Neuronal stem cell (in vitro differentiated cells): ENCODE measurements around the gene CACUL1.

Experiments used
- DNase-seq: peaks from one replicate; pipeline ENCODE4 v3.0.0-alpha.2; 2013; ENCODE audit warnings: low spot score
- H2AFZ ChIP-seq: one replicate; pipeline ENCODE4 v1.6.1; 2013; ENCODE audit warnings: mild to moderate bottlenecking, low read length, inconsistent platforms
- H2AK5ac ChIP-seq: 2 replicates; pipeline ENCODE4 v1.6.1; 2013; ENCODE audit warnings: low read depth, mild to moderate bottlenecking, inconsistent platforms, low read length, moderate library complexity, mixed read lengths
- H2BK120ac ChIP-seq: 2 replicates; pipeline ENCODE4 v1.6.1; 2013; ENCODE audit warnings: low read depth, mild to moderate bottlenecking, inconsistent platforms, low read length, moderate library complexity, mixed read lengths
- H2BK12ac ChIP-seq: one replicate; pipeline ENCODE4 v1.6.1; 2013; ENCODE audit warnings: low read length, inconsistent platforms
- H2BK15ac ChIP-seq: 2 replicates; pipeline ENCODE4 v1.6.1; 2013; ENCODE audit warnings: mild to moderate bottlenecking, low read length, inconsistent platforms, mixed read lengths
- H2BK5ac ChIP-seq: one replicate; pipeline ENCODE4 v1.6.1; 2013; ENCODE audit warnings: inconsistent platforms, mild to moderate bottlenecking, low read length, moderate library complexity
- H3K14ac ChIP-seq: one replicate; pipeline ENCODE4 v1.6.1; 2013; ENCODE audit warnings: low read length, inconsistent platforms
- H3K18ac ChIP-seq: 2 replicates; pipeline ENCODE4 v1.6.1; 2013; ENCODE audit warnings: low read length, inconsistent platforms
- H3K23ac ChIP-seq: 2 replicates; pipeline ENCODE4 v1.6.1; 2013; ENCODE audit warnings: low read depth, mild to moderate bottlenecking, mixed read lengths, low read length, inconsistent platforms; ENCODE audit not compliant: poor library complexity
- H3K27ac ChIP-seq: replicated peaks from 3 replicates; pipeline ENCODE4 v1.5.1; 2013; ENCODE audit warnings: low read length, inconsistent platforms
- H3K27me3 ChIP-seq, 3 experiments: 2 replicates each; pipeline ENCODE4 v1.6.1; 2013; ENCODE audit warnings: low read length in 3 of 3, mild to moderate bottlenecking in 2 of 3, inconsistent platforms in 1 of 3, low read depth in 1 of 3, mixed read lengths in 1 of 3, moderate library complexity in 1 of 3; ENCODE audit not compliant: control insufficient read depth in 3 of 3, insufficient read depth in 3 of 3
- H3K36me3 ChIP-seq, 2 donors: replicated peaks in 1 of 2; 2 replicates each; pipeline ENCODE4 v1.6.1; 2013; ENCODE audit warnings: low read length in 2 of 2; ENCODE audit not compliant: control insufficient read depth in 2 of 2, insufficient read depth in 2 of 2
- H3K4ac ChIP-seq: 2 replicates; pipeline ENCODE4 v1.6.1; 2013; ENCODE audit warnings: inconsistent platforms, mild to moderate bottlenecking, low read length, moderate library complexity
- H3K4me1 ChIP-seq, 2 donors: 1 replicate in 1 of 2; 2 replicates in 1 of 2; pipeline ENCODE4 v1.6.1; 2013; ENCODE audit warnings: low read length in 2 of 2, low read depth in 1 of 2; ENCODE audit not compliant: control insufficient read depth in 2 of 2, insufficient read depth in 1 of 2
- H3K4me2 ChIP-seq: one replicate; pipeline ENCODE4 v1.6.1; 2013; ENCODE audit warnings: mild to moderate bottlenecking, low read length, inconsistent platforms; ENCODE audit not compliant: insufficient read depth, poor library complexity, severe bottlenecking
- H3K4me3 ChIP-seq, 2 donors: 2 replicates each; pipeline ENCODE4 v1.5.1; 2013; ENCODE audit warnings: low read length in 2 of 2, mild to moderate bottlenecking in 2 of 2, inconsistent platforms in 1 of 2, moderate library complexity in 1 of 2
- H3K79me1 ChIP-seq: one replicate; pipeline ENCODE4 v1.6.1; 2013; ENCODE audit warnings: low read depth, mild to moderate bottlenecking, inconsistent platforms, low read length, moderate library complexity
- H3K9ac ChIP-seq: one replicate; pipeline ENCODE4 v1.6.1; 2013; ENCODE audit warnings: mild to moderate bottlenecking, low read depth, low read length, inconsistent platforms; ENCODE audit not compliant: poor library complexity
- H3K9me3 ChIP-seq, 2 donors: replicated peaks in 1 of 2; 2 replicates each; pipeline versions ENCODE3 to v1.6.1; 2013; ENCODE audit warnings: low read length in 2 of 2, mild to moderate bottlenecking in 2 of 2, inconsistent platforms in 1 of 2, low read depth in 1 of 2, mixed read lengths in 1 of 2, moderate library complexity in 1 of 2; ENCODE audit not compliant: control insufficient read depth in 2 of 2, insufficient read depth in 1 of 2
- H4K8ac ChIP-seq: one replicate; pipeline ENCODE4 v1.6.1; 2013; ENCODE audit warnings: low read depth, mild to moderate bottlenecking, inconsistent platforms, low read length, moderate library complexity
- H4K91ac ChIP-seq: one replicate; pipeline ENCODE4 v1.6.1; 2013; ENCODE audit warnings: low read length, low read depth, mild to moderate bottlenecking, inconsistent platforms; ENCODE audit not compliant: poor library complexity
- WGBS, 2 donors: extraction: QIAGEN DNeasy Blood & Tissue Kit; methylation state at CpG; one replicate each; pipeline ENCODE4 v1.1.7; 2013; ENCODE audit warnings: missing lambda C conversion rate in 2 of 2, mixed read lengths in 1 of 2; ENCODE audit not compliant: insufficient read length in 2 of 2, insufficient replicate concordance in 1 of 2; ENCODE audit errors: extremely low coverage in 2 of 2; 5-methylcytosine and 5-hydroxymethylcytosine counted together

Gene CACUL1

DNA sequence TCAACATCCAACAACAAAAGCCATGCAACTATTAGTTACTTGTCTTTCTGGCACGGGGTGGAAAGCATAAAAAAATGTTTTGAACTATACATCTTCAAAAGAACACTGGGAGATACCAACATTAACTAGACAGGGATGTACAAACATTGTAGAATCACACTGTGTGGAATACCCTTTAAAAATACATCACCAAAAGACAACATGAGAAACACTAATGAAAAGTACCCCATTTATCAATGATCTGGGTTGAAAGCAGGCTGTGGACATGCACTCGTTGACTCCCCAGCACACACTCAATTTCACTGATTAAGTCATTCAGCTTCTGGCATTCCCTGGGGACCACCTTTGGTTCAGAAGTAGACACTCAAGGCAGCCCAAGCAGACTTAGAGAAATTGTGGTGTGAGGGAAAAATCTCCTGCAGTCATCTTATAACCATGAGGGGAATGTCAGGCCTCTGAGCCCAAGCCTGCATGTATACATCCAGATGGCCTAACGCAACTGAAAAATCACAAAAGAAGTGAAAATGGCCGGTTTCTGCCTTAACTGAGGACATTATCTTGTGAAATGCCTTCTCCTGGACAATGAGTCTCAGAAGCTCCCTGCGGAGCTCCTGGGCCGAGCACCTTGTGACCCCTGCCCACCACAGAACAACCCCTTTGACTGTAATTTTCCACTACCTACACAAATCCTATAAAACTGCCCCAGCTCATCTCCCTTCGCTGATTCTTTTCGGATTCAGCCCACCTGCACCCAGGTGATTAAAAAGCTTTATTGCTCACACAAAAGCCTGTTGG lies 53.0 kb downstream of the CACUL1 start:
- DNase-seq, result no peak
- no peaks in the 10 kb centered on the region for H3K27me3 ChIP-seq
- no peak overlapping the region for H2BK5ac ChIP-seq
- H3K9ac ChIP-seq, result no peak overlapping the region
- H3K4me1 ChIP-seq, result peaks cover 0 to 17% of the 10 kb centered on the region in 2 donors
- H3K79me1 ChIP-seq, result no peaks in the 10 kb centered on the region
- H3K18ac ChIP-seq, result no peak overlapping the region
- no peak overlapping the region for H4K91ac ChIP-seq
- no CpG with 5 or more reads among the region's 8 CpGs for WGBS, 2 donors
- H3K4ac ChIP-seq, result no peak overlapping the region
- H2AFZ ChIP-seq, result no peak overlapping the region
- peaks cover 0 to 68% of the 10 kb centered on the region in 2 donors for H3K36me3 ChIP-seq
- H2BK12ac ChIP-seq, result no peak overlapping the region
- peak overlapping the region; percentile 20 for H3K27ac ChIP-seq
- no peak overlapping the region for H3K4me3 ChIP-seq
- no peak overlapping the region for H4K8ac ChIP-seq
- no peak overlapping the region for H3K4me2 ChIP-seq
- no peak overlapping the region for H2AK5ac ChIP-seq
- H3K23ac ChIP-seq, result no peak overlapping the region
- H3K9me3 ChIP-seq, result no peaks in the 10 kb centered on the region
- no peak overlapping the region for H2BK15ac ChIP-seq
- H3K14ac ChIP-seq, result no peak overlapping the region
- no peak overlapping the region for H2BK120ac ChIP-seq

DNA sequence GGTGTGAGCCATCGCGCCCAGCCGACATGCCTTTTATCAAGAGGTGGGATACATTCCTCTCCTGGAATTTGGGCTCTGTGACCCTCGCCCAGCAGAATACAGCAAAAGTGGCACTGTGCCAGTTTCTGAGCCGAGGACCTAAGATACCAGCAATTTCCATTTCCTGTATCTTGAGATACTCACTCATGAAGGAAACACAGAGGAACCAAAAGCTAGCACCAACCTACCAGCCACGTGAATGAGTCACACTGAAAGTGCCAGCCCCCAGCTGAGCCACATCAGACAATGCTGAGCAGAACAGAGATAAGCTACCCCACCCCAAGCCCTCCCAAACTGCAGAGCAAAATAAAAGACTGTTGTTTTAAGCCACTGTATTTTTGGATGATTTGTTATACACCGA lies 56.3 kb downstream of the CACUL1 start:
- no peaks in the 10 kb centered on the region for H3K27me3 ChIP-seq
- no peak overlapping the region for H2BK15ac ChIP-seq
- no peak overlapping the region for H3K18ac ChIP-seq
- H3K4ac ChIP-seq, result no peak overlapping the region
- H3K9me3 ChIP-seq, result no peaks in the 10 kb centered on the region
- H2BK12ac ChIP-seq, result no peak overlapping the region
- H3K9ac ChIP-seq, result no peak overlapping the region
- WGBS, 2 donors, result no CpG with 5 or more reads among the region's 7 CpGs
- no peak overlapping the region for H2BK120ac ChIP-seq
- no peak overlapping the region for H4K8ac ChIP-seq
- no peak overlapping the region for H2BK5ac ChIP-seq
- no peak overlapping the region for H3K27ac ChIP-seq
- H2AK5ac ChIP-seq, result no peak overlapping the region
- peaks cover 0 to 59% of the 10 kb centered on the region in 2 donors for H3K36me3 ChIP-seq
- H2AFZ ChIP-seq, result no peak overlapping the region
- H3K4me1 ChIP-seq, result peaks cover 0 to 12% of the 10 kb centered on the region in 2 donors
- H4K91ac ChIP-seq, result no peak overlapping the region
- H3K79me1 ChIP-seq, result no peaks in the 10 kb centered on the region
- DNase-seq, result no peak
- H3K23ac ChIP-seq, result no peak overlapping the region
- H3K4me3 ChIP-seq, result no peak overlapping the region
- no peak overlapping the region for H3K14ac ChIP-seq
- no peak overlapping the region for H3K4me2 ChIP-seq

DNA sequence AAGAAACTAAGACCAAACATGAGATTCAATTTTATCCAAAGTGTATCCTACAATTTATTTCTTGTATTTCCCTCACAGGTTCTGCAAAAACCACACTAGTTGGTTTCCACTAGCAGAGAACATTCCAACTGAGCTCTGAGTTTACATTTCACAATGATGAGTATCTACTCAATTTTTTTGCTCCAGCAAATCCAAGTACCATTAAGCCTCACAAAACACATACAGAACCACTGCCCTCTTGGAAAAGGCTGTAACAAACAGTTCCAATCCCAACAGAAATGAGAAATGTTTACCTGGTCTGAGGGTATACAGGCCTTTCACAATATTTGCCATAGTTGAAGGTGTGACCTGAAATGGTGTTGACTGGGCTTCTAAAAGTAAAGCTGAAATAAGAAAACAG lies 59.9 kb downstream of the CACUL1 start:
- H2AFZ ChIP-seq, result no peak overlapping the region
- peaks cover 2 to 3% of the 10 kb centered on the region in 2 donors for H3K4me1 ChIP-seq
- H3K9me3 ChIP-seq, result peaks cover 0 to 2% of the 10 kb centered on the region in 2 donors
- no peak overlapping the region for H2BK120ac ChIP-seq
- H2BK12ac ChIP-seq, result no peak overlapping the region
- H4K8ac ChIP-seq, result no peak overlapping the region
- H3K4me3 ChIP-seq, result no peak overlapping the region
- no peak for DNase-seq
- H2BK15ac ChIP-seq, result no peak overlapping the region
- H3K27ac ChIP-seq, result no peak overlapping the region
- no peak overlapping the region for H2BK5ac ChIP-seq
- H3K79me1 ChIP-seq, result no peaks in the 10 kb centered on the region
- no peak overlapping the region for H3K18ac ChIP-seq
- H3K23ac ChIP-seq, result no peak overlapping the region
- peaks cover 3 to 53% of the 10 kb centered on the region in 2 donors for H3K36me3 ChIP-seq
- no peak overlapping the region for H3K4me2 ChIP-seq
- no peak overlapping the region for H4K91ac ChIP-seq
- no peak overlapping the region for H3K9ac ChIP-seq
- no peak overlapping the region for H3K14ac ChIP-seq
- no peak overlapping the region for H2AK5ac ChIP-seq
- no peak overlapping the region for H3K4ac ChIP-seq
- H3K27me3 ChIP-seq, result no peaks in the 10 kb centered on the region

DNA sequence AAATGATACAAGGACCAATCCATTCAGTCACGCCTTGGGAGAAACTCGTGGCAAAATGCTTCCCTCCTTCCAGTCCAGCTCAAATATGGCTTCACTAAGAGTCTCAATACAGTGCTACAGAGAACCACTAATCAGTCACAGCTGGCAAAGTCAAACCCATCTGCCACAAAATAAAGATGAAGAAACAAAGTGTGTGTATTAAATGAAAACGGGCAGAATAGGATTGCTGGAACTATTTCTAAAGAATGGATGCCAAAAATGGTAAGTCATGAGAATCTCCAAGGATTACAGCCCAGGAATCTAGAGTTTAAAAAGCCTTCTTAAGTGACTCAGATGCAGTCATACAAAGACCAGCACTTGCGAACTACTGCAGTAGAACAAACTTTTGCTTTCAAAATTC lies 61.9 kb downstream of the CACUL1 start:
- peaks cover 5 to 59% of the 10 kb centered on the region in 2 donors for H3K36me3 ChIP-seq
- no peak overlapping the region for H3K4me3 ChIP-seq
- WGBS, 2 donors, result no CpG with 5 or more reads among the region's 4 CpGs
- H3K27me3 ChIP-seq, result no peaks in the 10 kb centered on the region
- H2BK120ac ChIP-seq, result no peak overlapping the region
- no peak for DNase-seq
- H3K79me1 ChIP-seq, result no peaks in the 10 kb centered on the region
- no peak overlapping the region for H3K4me2 ChIP-seq
- no peak overlapping the region for H3K27ac ChIP-seq
- peaks cover 0 to 3% of the 10 kb centered on the region in 2 donors for H3K4me1 ChIP-seq
- no peak overlapping the region for H3K23ac ChIP-seq
- H2BK5ac ChIP-seq, result no peak overlapping the region
- H2BK15ac ChIP-seq, result no peak overlapping the region
- H3K9ac ChIP-seq, result no peak overlapping the region
- no peak overlapping the region for H2BK12ac ChIP-seq
- H2AFZ ChIP-seq, result no peak overlapping the region
- H3K9me3 ChIP-seq, result peaks cover 0 to 2% of the 10 kb centered on the region in 2 donors
- H2AK5ac ChIP-seq, result no peak overlapping the region
- no peak overlapping the region for H4K8ac ChIP-seq
- no peak overlapping the region for H3K14ac ChIP-seq
- H3K4ac ChIP-seq, result no peak overlapping the region
- no peak overlapping the region for H3K18ac ChIP-seq
- H4K91ac ChIP-seq, result no peak overlapping the region
